A549 (cell line): ENCODE data around the gene GID4.

Experiments
- CTCF ChIP-seq: fragments of >200 bp; sonication (Bioruptor Twin); formaldehyde crosslinking; IDR thresholded peaks from 3 replicates; pipeline ENCODE4 v1.5.1; 2016
- EP300 ChIP-seq, 2 experiments: fragments of >200 bp; sonication (Bioruptor Twin); formaldehyde crosslinking; IDR thresholded peaks; 2 replicates in 1 of 2; 3 replicates in 1 of 2; pipeline ENCODE4 v1.6.1; 2016 to 2017
- MYC ChIP-seq: IDR thresholded peaks from 2 replicates; pipeline ENCODE4 v1.6.1; 2012; ENCODE audit warnings: mild to moderate bottlenecking, inconsistent platforms, low read length, improper control_type of control experiment, borderline replicate concordance
- POLR2A ChIP-seq: IDR thresholded peaks from 2 replicates; pipeline ENCODE4 v1.6.1; 2012; ENCODE audit warnings: mild to moderate bottlenecking, low read length
- SREBF2 ChIP-seq: fragments of 450-650 bp; IDR thresholded peaks from 2 replicates; pipeline ENCODE4 v1.6.1; 2014; ENCODE audit warnings: mild to moderate bottlenecking, moderate library complexity
- TF ChIP-seq, protein P1 (sequence below): IDR thresholded peaks from 2 replicates; pipeline ENCODE4 v1.6.1; 2012

DNA sequence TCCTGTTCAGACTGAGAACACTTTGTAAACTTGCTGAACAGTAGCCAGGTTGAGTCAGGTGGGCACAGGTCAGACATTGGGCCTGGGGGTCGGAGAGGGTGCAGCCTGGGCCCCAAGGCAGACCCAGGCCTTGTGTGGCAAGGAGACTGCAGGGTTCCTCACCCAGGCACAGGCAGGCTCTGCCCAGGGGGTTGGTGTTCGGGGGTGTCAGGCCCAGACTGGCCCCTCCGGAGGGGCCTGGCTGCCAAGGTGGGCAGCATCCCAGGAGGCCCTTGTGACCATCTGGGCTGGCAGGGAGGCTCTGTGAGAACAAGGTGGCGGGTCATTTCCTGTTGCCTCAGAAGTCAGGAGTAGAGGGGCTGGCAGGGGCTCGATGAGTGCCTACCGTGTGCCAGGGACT is 68.8 kb downstream of the GID4 start:
- TF ChIP-seq MYC (no peak), SREBF2 (no peak), CTCF (no peak), POLR2A (no peak), EP300 (IDR thresholded peaks at IDR 0.05) (no peak)
- TF ChIP-seq, protein P1, sequence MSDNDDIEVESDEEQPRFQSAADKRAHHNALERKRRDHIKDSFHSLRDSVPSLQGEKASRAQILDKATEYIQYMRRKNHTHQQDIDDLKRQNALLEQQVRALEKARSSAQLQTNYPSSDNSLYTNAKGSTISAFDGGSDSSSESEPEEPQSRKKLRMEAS = no peak
